Stimulated activated naive CD8-positive, alpha-beta T cell treated with anti-CD3 and anti-CD28 coated beads, Interleukin-15, Interleukin-2, amounts not matched to agents 100 U/mL and 50 U/mL, for 24 hours (primary cell): ENCODE results near the gene TECRL.

Experiments used
- ATAC-seq: fragments of 150-1000 bp; cut with Tn5 transposase; one replicate; pipeline ENCODE4 v1.10.0; 2021
- DNase-seq: peaks from one replicate; pipeline ENCODE4 v3.0.0; 2021

The TECRL gene

GRCh38 chr4:64327237-64327636 lies 82.0 kb downstream of the TECRL start:
- ATAC-seq: no peak
- DNase-seq: no peak

- DNase-seq (no peak), ATAC-seq (no peak)
These were observed 82.7 kb downstream of the TECRL start for GRCh38 chr4:64326507-64326906.

- no peak for DNase-seq
- ATAC-seq: no peak
These were observed 103.0 kb downstream of the TECRL start for GRCh38 chr4:64306255-64306565.

- DNase-seq: no peak
These were observed 103.5 kb downstream of the TECRL start for GRCh38 chr4:64305565-64306254.

GRCh38 chr4:64272432-64272831 lies 136.8 kb downstream of the TECRL start:
- no peak for ATAC-seq
- DNase-seq: no peak

More at GRCh38 chr4:64305565-64306254, 103.5 kb downstream of the TECRL start:
- ATAC-seq: no peak

GRCh38 chr4:64271601-64272081 lies 137.6 kb downstream of the TECRL start:
- DNase-seq (no peak), ATAC-seq (no peak)

GRCh38 chr4:64266669-64267068 lies 142.6 kb downstream of the TECRL start:
- ATAC-seq: no peak
- no peak for DNase-seq

GRCh38 chr4:64266263-64266662 lies 143.0 kb downstream of the TECRL start:
- DNase-seq (no peak), ATAC-seq (no peak)

GRCh38 chr4:64251781-64252180 lies 157.5 kb downstream of the TECRL start:
- no peak for ATAC-seq
- DNase-seq: no peak

GRCh38 chr4:64250488-64250887 lies 158.8 kb downstream of the TECRL start:
- ATAC-seq (no peak), DNase-seq (no peak)

- ATAC-seq (no peak), DNase-seq (no peak)
These were observed 159.2 kb downstream of the TECRL start for GRCh38 chr4:64250061-64250460.

- ATAC-seq (no peak), DNase-seq (no peak)
These were observed 161.1 kb downstream of the TECRL start for GRCh38 chr4:64248186-64248585.

- ATAC-seq (no peak), DNase-seq (no peak)
These were observed 178.4 kb downstream of the TECRL start for GRCh38 chr4:64230709-64231310.
